Ascending aorta (tissue), 2 donors: ENCODE measurements around the gene RMND1. TPM values are rescaled to one million over a fixed set of nuclear protein-coding genes. Genes with fewer than 3 reads are reported as not detected.

Experiments
- DNase-seq, 2 donors: peaks; one replicate each; pipeline ENCODE4 v3.0.0-alpha.2; 2019; ENCODE audit warnings: low spot score in 2 of 2
- H3K27ac ChIP-seq, 2 donors: fragments of 200-600 bp; sonication (generic); one replicate each; pipeline ENCODE4 v1.5.1; 2016 to 2017; ENCODE audit warnings: mild to moderate bottlenecking in 1 of 2
- H3K27me3 ChIP-seq: fragments of 200-600 bp; sonication (generic); one replicate; pipeline ENCODE4 v1.5.1; 2017
- H3K36me3 ChIP-seq, 2 donors: fragments of 200-600 bp; sonication (generic); one replicate each; pipeline ENCODE4 v1.5.1; 2016
- H3K4me1 ChIP-seq, 2 donors: fragments of 200-600 bp; sonication (generic); one replicate each; pipeline ENCODE4 v1.5.1; 2016 to 2017; ENCODE audit warnings: mild to moderate bottlenecking in 1 of 2
- H3K4me3 ChIP-seq, 2 donors: fragments of 200-600 bp; sonication (generic); one replicate each; pipeline ENCODE4 v1.5.1; 2016 to 2017; ENCODE audit warnings: mild to moderate bottlenecking in 1 of 2
- H3K9me3 ChIP-seq, 2 donors: fragments of 200-600 bp; sonication (generic); one replicate each; pipeline ENCODE4 v1.5.1; 2016
- intact Hi-C: fragments of 100-400 bp; cut with DNase I; formaldehyde crosslinking; loops from one replicate; pipeline ENCODE4 v1.15.1; 2023
- total RNA-seq: library from RNA; depleted of rRNA; stranded (reverse); fragments of >200 nt; gene quantifications from one replicate; pipeline ENCODE4 v1.1.0, GENCODE V29; 2016
- TF ChIP-seq, protein P1 (sequence below), 3 experiments: fragments of 200-600 bp in 2 of 3; fragments of 450-650 bp in 1 of 3; sonication (generic) in 2 of 3; IDR thresholded peaks; one replicate each; pipeline ENCODE4 v1.5.1; 2016 to 2019; ENCODE audit warnings: antibody characterized with exemption in 3 of 3, mild to moderate bottlenecking in 1 of 3, moderate library complexity in 1 of 3

The RMND1 gene
- total RNA-seq, 1 donor from 2014 or later: 3.8 TPM

- no peaks in the 10 kb centered on the region for H3K9me3 ChIP-seq
- DNase-seq: peak; percentile 93 to 99
- H3K4me3 ChIP-seq: peak overlapping the region; percentile 76 to 98
- TF ChIP-seq, protein P1, sequence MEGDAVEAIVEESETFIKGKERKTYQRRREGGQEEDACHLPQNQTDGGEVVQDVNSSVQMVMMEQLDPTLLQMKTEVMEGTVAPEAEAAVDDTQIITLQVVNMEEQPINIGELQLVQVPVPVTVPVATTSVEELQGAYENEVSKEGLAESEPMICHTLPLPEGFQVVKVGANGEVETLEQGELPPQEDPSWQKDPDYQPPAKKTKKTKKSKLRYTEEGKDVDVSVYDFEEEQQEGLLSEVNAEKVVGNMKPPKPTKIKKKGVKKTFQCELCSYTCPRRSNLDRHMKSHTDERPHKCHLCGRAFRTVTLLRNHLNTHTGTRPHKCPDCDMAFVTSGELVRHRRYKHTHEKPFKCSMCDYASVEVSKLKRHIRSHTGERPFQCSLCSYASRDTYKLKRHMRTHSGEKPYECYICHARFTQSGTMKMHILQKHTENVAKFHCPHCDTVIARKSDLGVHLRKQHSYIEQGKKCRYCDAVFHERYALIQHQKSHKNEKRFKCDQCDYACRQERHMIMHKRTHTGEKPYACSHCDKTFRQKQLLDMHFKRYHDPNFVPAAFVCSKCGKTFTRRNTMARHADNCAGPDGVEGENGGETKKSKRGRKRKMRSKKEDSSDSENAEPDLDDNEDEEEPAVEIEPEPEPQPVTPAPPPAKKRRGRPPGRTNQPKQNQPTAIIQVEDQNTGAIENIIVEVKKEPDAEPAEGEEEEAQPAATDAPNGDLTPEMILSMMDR (IDR thresholded peaks at IDR 0.05): no peak
- no peaks in the 10 kb centered on the region for H3K36me3 ChIP-seq
- H3K4me1 ChIP-seq: peaks cover 5 to 25% of the 10 kb centered on the region in 2 donors
- intact Hi-C loops: loop anchor here (1.0 to 5.0 kb wide), 3 partner anchors 47 to 87 kb away; partner anchors contain the start of gene RMND1
- peak overlapping the region; percentile 98 to 100 for H3K27ac ChIP-seq
- H3K27me3 ChIP-seq: no peaks in the 10 kb centered on the region
Observed at GRCh38 chr6:151390276-151390850, 61.6 kb downstream of the RMND1 start.

GRCh38 chr6:151389618-151390275 is 62.2 kb downstream of the RMND1 start:
- H3K36me3 ChIP-seq: no peaks in the 10 kb centered on the region
- H3K27ac ChIP-seq: peak overlapping the region; percentile 98 to 100
- H3K4me3 ChIP-seq: peak overlapping the region; percentile 76 to 98
- H3K27me3 ChIP-seq: no peaks in the 10 kb centered on the region
- DNase-seq: peak in 1 of 2 donors; percentile 87
- TF ChIP-seq, protein P1 (IDR thresholded peaks at IDR 0.05): no peak
- H3K9me3 ChIP-seq: no peaks in the 10 kb centered on the region
- peaks cover 5 to 24% of the 10 kb centered on the region in 2 donors for H3K4me1 ChIP-seq
- intact Hi-C loops: loop anchor here (1.0 to 5.0 kb wide), 3 partner anchors 48 to 88 kb away; partner anchors contain the start of gene RMND1

- Histone ChIP-seq H3K4me1 (peaks cover 5 to 24% of the 10 kb centered on the region in 2 donors), H3K4me3 (peak overlapping the region; percentile 76 to 98), H3K27ac (peak overlapping the region; percentile 98 to 100), H3K27me3 (no peaks in the 10 kb centered on the region), H3K9me3 (no peaks in the 10 kb centered on the region), H3K36me3 (no peaks in the 10 kb centered on the region)
- DNase-seq: no peak
- TF ChIP-seq, protein P1 (IDR thresholded peaks at IDR 0.05): no peak
- intact Hi-C loops: no loop called here
Observed at GRCh38 chr6:151388997-151389617, 62.8 kb downstream of the RMND1 start.

DNA sequence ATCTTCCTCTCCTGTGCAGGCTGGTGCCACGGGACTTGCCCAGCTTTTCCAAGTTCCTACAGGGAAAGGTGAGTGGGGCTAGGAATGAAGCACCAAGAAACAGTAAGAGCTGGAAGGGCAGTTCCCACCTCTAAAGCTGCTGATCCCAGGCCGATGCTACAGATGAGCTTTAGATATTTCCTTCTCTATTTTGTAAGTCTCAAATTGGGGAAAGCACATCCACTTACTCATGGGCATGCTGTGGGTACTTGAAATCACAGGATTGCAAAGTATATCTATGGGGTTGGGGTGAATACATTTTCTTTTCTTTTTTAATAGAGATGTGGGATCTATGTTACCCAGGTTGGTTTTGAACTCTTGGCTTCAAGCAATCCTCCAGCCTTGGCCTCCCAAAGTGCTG is 63.7 kb downstream of the RMND1 start:
- H3K9me3 ChIP-seq: no peaks in the 10 kb centered on the region
- intact Hi-C loops: no loop called here
- H3K4me1 ChIP-seq: peaks cover 4 to 16% of the 10 kb centered on the region in 2 donors
- TF ChIP-seq, protein P1 (IDR thresholded peaks at IDR 0.05): no peak
- peak overlapping the region; percentile 5 to 98 for H3K27ac ChIP-seq
- no peaks in the 10 kb centered on the region for H3K36me3 ChIP-seq
- no peaks in the 10 kb centered on the region for H3K27me3 ChIP-seq
- no peak overlapping the region for H3K4me3 ChIP-seq
- DNase-seq: no peak

GRCh38 chr6:151387175-151387970 is 64.6 kb downstream of the RMND1 start:
- H3K27me3 ChIP-seq: no peaks in the 10 kb centered on the region

More at GRCh38 chr6:151387175-151387970, 64.6 kb downstream of the RMND1 start:
- Histone ChIP-seq H3K27ac (no peak overlapping the region), H3K4me1 (peaks cover 0 to 11% of the 10 kb centered on the region in 2 donors), H3K9me3 (no peaks in the 10 kb centered on the region), H3K4me3 (no peak overlapping the region), H3K36me3 (no peaks in the 10 kb centered on the region)
- TF ChIP-seq, protein P1 (IDR thresholded peaks at IDR 0.05): no peak
- intact Hi-C loops: no loop called here
- no peak for DNase-seq
